ENCODE measurements around the gene NDEL1.

Gene NDEL1

GRCh38 chr17:8417806-8418205 lies 17.9 kb upstream of the NDEL1 start:
- DNase-seq = no peak

- no peak for DNase-seq
These were observed 17.2 kb upstream of the NDEL1 start for GRCh38 chr17:8418471-8418870.

GRCh38 chr17:8419305-8419704 lies 16.4 kb upstream of the NDEL1 start:
- no peak for DNase-seq

- DNase-seq = no peak
These were observed 15.4 kb upstream of the NDEL1 start for GRCh38 chr17:8420041-8420934.

GRCh38 chr17:8421571-8421970 lies 14.1 kb upstream of the NDEL1 start:
- DNase-seq = no peak

GRCh38 chr17:8426094-8426720 lies 9.5 kb upstream of the NDEL1 start:
- no peak for DNase-seq

GRCh38 chr17:8426802-8427201 lies 8.9 kb upstream of the NDEL1 start:
- no peak for DNase-seq

- DNase-seq = no peak
These were observed 4.7 kb upstream of the NDEL1 start for GRCh38 chr17:8430966-8431365.

GRCh38 chr17:8436169-8436843 lies 622 bp downstream of the NDEL1 start:
- peak; percentile 60 for DNase-seq

- DNase-seq = no peak
These were observed 1.1 kb downstream of the NDEL1 start for GRCh38 chr17:8436844-8437171.

GRCh38 chr17:8438441-8438840 lies 2.8 kb downstream of the NDEL1 start:
- DNase-seq = no peak

GRCh38 chr17:8439681-8440080 lies 4.0 kb downstream of the NDEL1 start:
- DNase-seq = no peak

GRCh38 chr17:8441690-8442089 lies 6.0 kb downstream of the NDEL1 start:
- no peak for DNase-seq

- no peak for DNase-seq
These were observed 6.6 kb downstream of the NDEL1 start for GRCh38 chr17:8442310-8442709.

- no peak for DNase-seq
These were observed 8.1 kb downstream of the NDEL1 start for GRCh38 chr17:8443756-8444155.

- no peak for DNase-seq
These were observed 8.8 kb downstream of the NDEL1 start for GRCh38 chr17:8444494-8444893.

GRCh38 chr17:8445536-8445935 lies 9.9 kb downstream of the NDEL1 start:
- no peak for DNase-seq

GRCh38 chr17:8447799-8448198 lies 12.1 kb downstream of the NDEL1 start:
- no peak for DNase-seq

GRCh38 chr17:8448310-8448709 lies 12.6 kb downstream of the NDEL1 start:
- DNase-seq = no peak

- DNase-seq = no peak
These were observed 16.4 kb downstream of the NDEL1 start for GRCh38 chr17:8451933-8452614.

- no peak for DNase-seq
These were observed 17.6 kb downstream of the NDEL1 start for GRCh38 chr17:8453326-8453725.

GRCh38 chr17:8455665-8456209 lies 20.1 kb downstream of the NDEL1 start:
- no peak for DNase-seq

GRCh38 chr17:8458128-8458527 lies 22.4 kb downstream of the NDEL1 start:
- no peak for DNase-seq
